HG03469 (cell line): ENCODE results near the gene LRRC4.

ENCODE experiments used
- ATAC-seq: cut with Tn5 transposase; IDR thresholded peaks from one replicate; pipeline ENCODE4 v1.9.1; 2021; ENCODE audit warnings: mild to moderate bottlenecking, moderate library complexity, moderate number of reproducible peaks; ENCODE audit not compliant: unreplicated experiment

LRRC4 gene

GRCh38 chr7:128059143-128059988 is 28.1 kb upstream of the LRRC4 start:
- no peak for ATAC-seq

- no peak for ATAC-seq
These were observed 26.7 kb upstream of the LRRC4 start for GRCh38 chr7:128057909-128058308.

- ATAC-seq = no peak
These were observed 25.7 kb upstream of the LRRC4 start for GRCh38 chr7:128056901-128057300.

GRCh38 chr7:128055637-128056036 is 24.4 kb upstream of the LRRC4 start:
- ATAC-seq = no peak

GRCh38 chr7:128054511-128054910 is 23.3 kb upstream of the LRRC4 start:
- ATAC-seq = no peak

GRCh38 chr7:128053991-128054390 is 22.8 kb upstream of the LRRC4 start:
- ATAC-seq = no peak

GRCh38 chr7:128053023-128053422 is 21.8 kb upstream of the LRRC4 start:
- ATAC-seq = no peak

GRCh38 chr7:128052404-128052803 is 21.2 kb upstream of the LRRC4 start:
- no peak for ATAC-seq

- no peak for ATAC-seq
These were observed 14.5 kb upstream of the LRRC4 start for GRCh38 chr7:128045766-128046165.

GRCh38 chr7:128045158-128045557 is 13.9 kb upstream of the LRRC4 start:
- ATAC-seq = no peak

GRCh38 chr7:128044064-128044463 is 12.8 kb upstream of the LRRC4 start:
- no peak for ATAC-seq

GRCh38 chr7:128042012-128042411 is 10.8 kb upstream of the LRRC4 start:
- ATAC-seq = no peak

GRCh38 chr7:128041203-128041602 is 10.0 kb upstream of the LRRC4 start:
- no peak for ATAC-seq

- no peak for ATAC-seq
These were observed 9.0 kb upstream of the LRRC4 start for GRCh38 chr7:128040205-128040604.

- ATAC-seq = no peak
These were observed 8.3 kb upstream of the LRRC4 start for GRCh38 chr7:128039544-128039953.

- ATAC-seq = no peak
These were observed 6.8 kb upstream of the LRRC4 start for GRCh38 chr7:128037880-128038619.

- ATAC-seq = no peak
These were observed 5.8 kb upstream of the LRRC4 start for GRCh38 chr7:128037081-128037480.

- no peak for ATAC-seq
These were observed 5.1 kb upstream of the LRRC4 start for GRCh38 chr7:128036226-128036940.

GRCh38 chr7:128035712-128036111 is 4.5 kb upstream of the LRRC4 start:
- no peak for ATAC-seq

- ATAC-seq = no peak
These were observed 3.6 kb upstream of the LRRC4 start for GRCh38 chr7:128034825-128035224.

- no peak for ATAC-seq
These were observed 2.0 kb upstream of the LRRC4 start for GRCh38 chr7:128033246-128033645.
